Measurements from ENCODE around the gene ZNF524.

ZNF524 gene

GRCh38 chr19:55652311-55653128 lies 52.4 kb downstream of the ZNF524 start:
- in situ Hi-C loops (cut with MboI; ENCODE audit: low sequenced_read_pairs), result no loop called here

All from HL-60/S4 treated with retinoic acid at 250 ng/mL for 4 days and 3 days (cell line).